H1 (cell line): ENCODE results near the gene ASF1A. TPM values are rescaled to one million over a fixed set of nuclear protein-coding genes. Genes with fewer than 3 reads are reported as not detected.

Experiments
- FOSL1 ChIP-seq: IDR thresholded peaks from 2 replicates; pipeline ENCODE4 v1.6.1; 2011; ENCODE audit warnings: mild to moderate bottlenecking, low read depth, low read length, moderate library complexity; ENCODE audit not compliant: insufficient read depth
- GABPA ChIP-seq: IDR thresholded peaks from 2 replicates; pipeline ENCODE4 v1.6.1; 2011; ENCODE audit warnings: mild to moderate bottlenecking, low read length, moderate library complexity, borderline replicate concordance; ENCODE audit not compliant: insufficient read depth
- HDAC2 ChIP-seq, 2 experiments: fragments of 300-600 bp in 1 of 2; sonication (generic) in 1 of 2; IDR thresholded peaks; 2 replicates each; pipeline ENCODE4 v1.6.1; 2011 to 2012; ENCODE audit warnings: low read depth in 2 of 2, low read length in 2 of 2, mild to moderate bottlenecking in 2 of 2, moderate library complexity in 2 of 2, borderline replicate concordance in 1 of 2, inconsistent platforms in 1 of 2
- HDAC6 ChIP-seq: IDR thresholded peaks from one replicate; pipeline ENCODE4 v1.7.1; 2012; ENCODE audit warnings: low read depth, mild to moderate bottlenecking, inconsistent platforms, low read length, moderate library complexity
- MAFK ChIP-seq: IDR thresholded peaks from 2 replicates; pipeline ENCODE4 v1.6.1; 2012; ENCODE audit warnings: low read depth, mild to moderate bottlenecking, improper control_type of control experiment, low read length
- POLR2AphosphoS5 ChIP-seq: IDR thresholded peaks from 2 replicates; pipeline ENCODE4 v1.6.1; 2011; ENCODE audit warnings: low read depth, low read length
- RAD21 ChIP-seq, 2 experiments: IDR thresholded peaks in 1 of 2; conservative IDR thresholded peaks in 1 of 2; 2 replicates each; pipeline ENCODE4 v1.6.1; 2011; ENCODE audit warnings: low read depth in 2 of 2, low read length in 2 of 2, improper control_type of control experiment in 1 of 2, inconsistent platforms in 1 of 2, mild to moderate bottlenecking in 1 of 2, moderate library complexity in 1 of 2
- RFX5 ChIP-seq: IDR thresholded peaks from 2 replicates; pipeline ENCODE4 v1.6.1; 2011; ENCODE audit warnings: low read depth, low read length, improper control_type of control experiment, borderline replicate concordance
- SIX5 ChIP-seq: IDR thresholded peaks from 2 replicates; pipeline ENCODE4 v1.6.1; 2011; ENCODE audit warnings: mild to moderate bottlenecking, low read depth, low read length
- TAF1 ChIP-seq: IDR thresholded peaks from 2 replicates; pipeline ENCODE4 v1.6.1; 2011; ENCODE audit warnings: mild to moderate bottlenecking, low read depth, low read length
- polyA plus RNA-seq, 7 experiments: library from polyadenylated mRNA; depleted of rRNA in 3 of 7; stranded (reverse) in 5 of 7; unstranded in 2 of 7; fragments of >200 nt in 5 of 7; fragments of 200-250 nt in 2 of 7; gene quantifications; 1 replicate in 5 of 7; 2 replicates in 1 of 7; 4 replicates in 1 of 7; pipeline versions ENCODE4 v1.2.1 to v1.2.3, GENCODE V29; 2011 to 2013; ENCODE audit warnings: missing spikeins in 2 of 7, mixed read lengths in 2 of 7
- total RNA-seq: library from RNA; stranded (reverse); fragmentation: NEBNext Ultra II Directional; extraction: Animal tissue kit (Norgen Biotek cat#: 25700); gene quantifications from 2 replicates; pipeline ENCODE4 v1.2.1, GENCODE V29; 2021
- TF ChIP-seq, protein P1 (sequence below): fragments of 300-600 bp; sonication (generic); IDR thresholded peaks from 2 replicates; pipeline ENCODE4 v1.7.1; 2012; ENCODE audit warnings: low read length, moderate library complexity, mild to moderate bottlenecking, inconsistent platforms; ENCODE audit not compliant: insufficient replicate concordance

Gene ASF1A
- total and polyA plus RNA-seq, 2 of the 8 experiments (the other 6 are each of a cell fraction or from before 2014, with no cell fraction given) = 11.4 to 50.2 TPM

GRCh38 chr6:118939683-118940082, 45.7 kb downstream of the ASF1A start (continued):
- TF ChIP-seq, protein P1, sequence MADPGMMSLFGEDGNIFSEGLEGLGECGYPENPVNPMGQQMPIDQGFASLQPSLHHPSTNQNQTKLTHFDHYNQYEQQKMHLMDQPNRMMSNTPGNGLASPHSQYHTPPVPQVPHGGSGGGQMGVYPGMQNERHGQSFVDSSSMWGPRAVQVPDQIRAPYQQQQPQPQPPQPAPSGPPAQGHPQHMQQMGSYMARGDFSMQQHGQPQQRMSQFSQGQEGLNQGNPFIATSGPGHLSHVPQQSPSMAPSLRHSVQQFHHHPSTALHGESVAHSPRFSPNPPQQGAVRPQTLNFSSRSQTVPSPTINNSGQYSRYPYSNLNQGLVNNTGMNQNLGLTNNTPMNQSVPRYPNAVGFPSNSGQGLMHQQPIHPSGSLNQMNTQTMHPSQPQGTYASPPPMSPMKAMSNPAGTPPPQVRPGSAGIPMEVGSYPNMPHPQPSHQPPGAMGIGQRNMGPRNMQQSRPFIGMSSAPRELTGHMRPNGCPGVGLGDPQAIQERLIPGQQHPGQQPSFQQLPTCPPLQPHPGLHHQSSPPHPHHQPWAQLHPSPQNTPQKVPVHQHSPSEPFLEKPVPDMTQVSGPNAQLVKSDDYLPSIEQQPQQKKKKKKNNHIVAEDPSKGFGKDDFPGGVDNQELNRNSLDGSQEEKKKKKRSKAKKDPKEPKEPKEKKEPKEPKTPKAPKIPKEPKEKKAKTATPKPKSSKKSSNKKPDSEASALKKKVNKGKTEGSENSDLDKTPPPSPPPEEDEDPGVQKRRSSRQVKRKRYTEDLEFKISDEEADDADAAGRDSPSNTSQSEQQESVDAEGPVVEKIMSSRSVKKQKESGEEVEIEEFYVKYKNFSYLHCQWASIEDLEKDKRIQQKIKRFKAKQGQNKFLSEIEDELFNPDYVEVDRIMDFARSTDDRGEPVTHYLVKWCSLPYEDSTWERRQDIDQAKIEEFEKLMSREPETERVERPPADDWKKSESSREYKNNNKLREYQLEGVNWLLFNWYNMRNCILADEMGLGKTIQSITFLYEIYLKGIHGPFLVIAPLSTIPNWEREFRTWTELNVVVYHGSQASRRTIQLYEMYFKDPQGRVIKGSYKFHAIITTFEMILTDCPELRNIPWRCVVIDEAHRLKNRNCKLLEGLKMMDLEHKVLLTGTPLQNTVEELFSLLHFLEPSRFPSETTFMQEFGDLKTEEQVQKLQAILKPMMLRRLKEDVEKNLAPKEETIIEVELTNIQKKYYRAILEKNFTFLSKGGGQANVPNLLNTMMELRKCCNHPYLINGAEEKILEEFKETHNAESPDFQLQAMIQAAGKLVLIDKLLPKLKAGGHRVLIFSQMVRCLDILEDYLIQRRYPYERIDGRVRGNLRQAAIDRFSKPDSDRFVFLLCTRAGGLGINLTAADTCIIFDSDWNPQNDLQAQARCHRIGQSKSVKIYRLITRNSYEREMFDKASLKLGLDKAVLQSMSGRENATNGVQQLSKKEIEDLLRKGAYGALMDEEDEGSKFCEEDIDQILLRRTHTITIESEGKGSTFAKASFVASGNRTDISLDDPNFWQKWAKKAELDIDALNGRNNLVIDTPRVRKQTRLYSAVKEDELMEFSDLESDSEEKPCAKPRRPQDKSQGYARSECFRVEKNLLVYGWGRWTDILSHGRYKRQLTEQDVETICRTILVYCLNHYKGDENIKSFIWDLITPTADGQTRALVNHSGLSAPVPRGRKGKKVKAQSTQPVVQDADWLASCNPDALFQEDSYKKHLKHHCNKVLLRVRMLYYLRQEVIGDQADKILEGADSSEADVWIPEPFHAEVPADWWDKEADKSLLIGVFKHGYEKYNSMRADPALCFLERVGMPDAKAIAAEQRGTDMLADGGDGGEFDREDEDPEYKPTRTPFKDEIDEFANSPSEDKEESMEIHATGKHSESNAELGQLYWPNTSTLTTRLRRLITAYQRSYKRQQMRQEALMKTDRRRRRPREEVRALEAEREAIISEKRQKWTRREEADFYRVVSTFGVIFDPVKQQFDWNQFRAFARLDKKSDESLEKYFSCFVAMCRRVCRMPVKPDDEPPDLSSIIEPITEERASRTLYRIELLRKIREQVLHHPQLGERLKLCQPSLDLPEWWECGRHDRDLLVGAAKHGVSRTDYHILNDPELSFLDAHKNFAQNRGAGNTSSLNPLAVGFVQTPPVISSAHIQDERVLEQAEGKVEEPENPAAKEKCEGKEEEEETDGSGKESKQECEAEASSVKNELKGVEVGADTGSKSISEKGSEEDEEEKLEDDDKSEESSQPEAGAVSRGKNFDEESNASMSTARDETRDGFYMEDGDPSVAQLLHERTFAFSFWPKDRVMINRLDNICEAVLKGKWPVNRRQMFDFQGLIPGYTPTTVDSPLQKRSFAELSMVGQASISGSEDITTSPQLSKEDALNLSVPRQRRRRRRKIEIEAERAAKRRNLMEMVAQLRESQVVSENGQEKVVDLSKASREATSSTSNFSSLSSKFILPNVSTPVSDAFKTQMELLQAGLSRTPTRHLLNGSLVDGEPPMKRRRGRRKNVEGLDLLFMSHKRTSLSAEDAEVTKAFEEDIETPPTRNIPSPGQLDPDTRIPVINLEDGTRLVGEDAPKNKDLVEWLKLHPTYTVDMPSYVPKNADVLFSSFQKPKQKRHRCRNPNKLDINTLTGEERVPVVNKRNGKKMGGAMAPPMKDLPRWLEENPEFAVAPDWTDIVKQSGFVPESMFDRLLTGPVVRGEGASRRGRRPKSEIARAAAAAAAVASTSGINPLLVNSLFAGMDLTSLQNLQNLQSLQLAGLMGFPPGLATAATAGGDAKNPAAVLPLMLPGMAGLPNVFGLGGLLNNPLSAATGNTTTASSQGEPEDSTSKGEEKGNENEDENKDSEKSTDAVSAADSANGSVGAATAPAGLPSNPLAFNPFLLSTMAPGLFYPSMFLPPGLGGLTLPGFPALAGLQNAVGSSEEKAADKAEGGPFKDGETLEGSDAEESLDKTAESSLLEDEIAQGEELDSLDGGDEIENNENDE = no peak
- TF ChIP-seq RAD21 (IDR thresholded peaks at IDR 0.05 in 1 of 2, conservative IDR thresholded peaks at IDR 0.05 in 1 of 2; ENCODE audit: low read depth in 2 of 2, low read length in 2 of 2) (no peak), HDAC2 (IDR thresholded peaks at IDR 0.05; ENCODE audit: borderline replicate concordance in 1 of 2, low read depth in 2 of 2, low read length in 2 of 2) (no peak), HDAC6 (no peak), RFX5 (no peak), MAFK (no peak), SIX5 (no peak), FOSL1 (no peak), POLR2AphosphoS5 (no peak), GABPA (no peak), TAF1 (no peak)
